Measurements from ENCODE around the gene TMEM61. TPM values are rescaled to one million over a fixed set of nuclear protein-coding genes. Genes with fewer than 3 reads are reported as not detected.

The TMEM61 gene
- total RNA-seq, 2 donors from 2014 or later = 0.24 to 0.27 TPM

Other genes starting within 250 kb of the TMEM61 start
- 1 to 10 TPM; 2.9 to 3.3 TPM for gene PARS2, start 216.1 kb upstream of the TMEM61 start, total RNA-seq
- under 1 TPM; 0.31 to 0.47 TPM for gene TTC22, start 179.3 kb upstream of the TMEM61 start, total RNA-seq
- gene DHCR24, start 93.4 kb upstream of the TMEM61 start, total RNA-seq = 10 to 100 TPM; 54.7 to 55.4 TPM
- gene BSND, start 18.3 kb downstream of the TMEM61 start, total RNA-seq = not detected
- under 1 TPM in 1 of 2 donors, not detected in 1; 0.13 TPM for gene PCSK9, start 58.9 kb downstream of the TMEM61 start, total RNA-seq
- gene USP24, start 234.7 kb downstream of the TMEM61 start, total RNA-seq = 10 to 100 TPM; 31.8 to 33.6 TPM

All from left cardiac atrium (tissue), 2 donors.